K562 (cell line): ENCODE results near the gene SGK1. TPM values are rescaled to one million over a fixed set of nuclear protein-coding genes. Genes with fewer than 3 reads are reported as not detected.
A peak's percentile ranks its signal among the peaks of the same experiment; 100 is the strongest.

Experiments used
- ELF4 ChIP-seq: fragments of 450-650 bp; formaldehyde crosslinking; IDR thresholded peaks from 2 replicates; pipeline ENCODE4 v1.4.0; 2022; ENCODE audit warnings: missing genetic modification characterization
- EP400 ChIP-seq: fragments of 450-650 bp; IDR thresholded peaks from 2 replicates; pipeline ENCODE4 v1.6.1; 2017; ENCODE audit warnings: antibody characterized with exemption, mild to moderate bottlenecking, moderate library complexity
- GTF2F1 ChIP-seq: IDR thresholded peaks from 2 replicates; pipeline ENCODE4 v1.6.1; 2011; ENCODE audit warnings: low read depth, low read length, improper control_type of control experiment
- ID3 ChIP-seq, 2 experiments: fragments of 250-450 bp in 1 of 2; fragments of 450-650 bp in 1 of 2; sonication (Bioruptor Pico) in 1 of 2; IDR thresholded peaks; 2 replicates each; pipeline versions ENCODE4 v1.6.1 to v1.8.0; 2016 to 2021; ENCODE audit warnings: mild to moderate bottlenecking in 2 of 2, moderate library complexity in 2 of 2, missing compliant biosample characterization in 1 of 2, missing genetic modification characterization in 1 of 2
- JUNB ChIP-seq: fragments of 450-650 bp; formaldehyde crosslinking; conservative IDR thresholded peaks from 2 replicates; pipeline ENCODE4 v1.4.0; 2020; ENCODE audit warnings: mild to moderate bottlenecking
- MCM5 ChIP-seq: fragments of 450-650 bp; IDR thresholded peaks from 2 replicates; pipeline ENCODE4 v1.6.1; 2016; ENCODE audit warnings: low read depth
- NFIC ChIP-seq: fragments of 450-650 bp; IDR thresholded peaks from 2 replicates; pipeline ENCODE4 v1.6.1; 2017; ENCODE audit warnings: mild to moderate bottlenecking, inconsistent platforms
- NR0B1 ChIP-seq: fragments of 450-650 bp; IDR thresholded peaks from one replicate; pipeline ENCODE4 v1.6.1; 2018; ENCODE audit warnings: mild to moderate bottlenecking, moderate library complexity; ENCODE audit not compliant: partially characterized antibody
- POLR2A ChIP-seq: fragments of 450-650 bp; conservative IDR thresholded peaks from 2 replicates; pipeline ENCODE4 v1.6.1; 2016
- SP1 ChIP-seq: sonication (generic); formaldehyde crosslinking; IDR thresholded peaks from 2 replicates; pipeline ENCODE4 v1.8.1; 2022; ENCODE audit warnings: mild to moderate bottlenecking, missing genetic modification reagents
- SRSF1 ChIP-seq: fragments of 200-400 bp; formaldehyde crosslinking; IDR thresholded peaks from 2 replicates; pipeline ENCODE4 v1.6.1; 2017; ENCODE audit warnings: mild to moderate bottlenecking, low read depth, low read length, moderate library complexity
- ZNF184 ChIP-seq: sonication (generic); formaldehyde crosslinking; IDR thresholded peaks from 2 replicates; pipeline ENCODE4 v1.5.0; 2020; ENCODE audit warnings: missing genetic modification reagents
- ZNF263 ChIP-seq: sonication (generic); formaldehyde crosslinking; IDR thresholded peaks from 2 replicates; pipeline ENCODE4 v1.8.0; 2022; ENCODE audit warnings: mild to moderate bottlenecking, missing genetic modification reagents, borderline replicate concordance
- polyA plus RNA-seq, 8 experiments: library from polyadenylated mRNA; depleted of rRNA in 4 of 8; stranded (reverse) in 5 of 8; unstranded in 3 of 8; fragments of >200 nt; fragmentation: Nextera tagmentation in 2 of 8; fragmentation: Illumina TruSeq in 1 of 8; extraction: Ambion mirVana in 2 of 8; extraction: Trizol in 1 of 8; gene quantifications; 2 replicates each; pipeline versions ENCODE4 v1.2.1 to v1.2.3, GENCODE V29; 2011 to 2014; ENCODE audit warnings: inconsistent platforms in 1 of 8, missing spikeins in 1 of 8
- total RNA-seq, 7 experiments: library from RNA; depleted of rRNA in 6 of 7; stranded (reverse); fragments of >200 nt in 6 of 7; fragmentation: Illumina TruSeq in 2 of 7; extraction: Trizol in 2 of 7; gene quantifications; 2 replicates each; pipeline versions ENCODE4 v1.2.1 to v1.2.3, GENCODE V29; 2011 to 2021; ENCODE audit warnings: low replicate concordance in 1 of 7
- TF ChIP-seq, protein P1 (sequence below): fragments of 450-650 bp; IDR thresholded peaks from 2 replicates; pipeline ENCODE4 v1.6.1; 2016
- TF ChIP-seq, protein P2 (sequence below): fragments of 450-650 bp; conservative IDR thresholded peaks from 2 replicates; pipeline ENCODE4 v1.6.1; 2016; ENCODE audit warnings: missing genetic modification characterization, low read depth, mild to moderate bottlenecking, missing compliant biosample characterization, moderate library complexity
- TF ChIP-seq, protein P3 (sequence below): sonication (generic); formaldehyde crosslinking; IDR thresholded peaks from 2 replicates; pipeline ENCODE4 v1.8.0; 2023; ENCODE audit warnings: missing genetic modification reagents, mild to moderate bottlenecking, borderline replicate concordance
- TF ChIP-seq, protein P4 (sequence below): sonication (generic); formaldehyde crosslinking; IDR thresholded peaks from 2 replicates; pipeline ENCODE4 v1.8.1; 2022; ENCODE audit warnings: missing genetic modification reagents

Gene SGK1
- total and polyA plus RNA-seq, 9 of the 15 experiments (the other 6 are each of a cell fraction or from before 2014, with no cell fraction given) = 3.5 to 7.2 (median 3.9) TPM

DNA sequence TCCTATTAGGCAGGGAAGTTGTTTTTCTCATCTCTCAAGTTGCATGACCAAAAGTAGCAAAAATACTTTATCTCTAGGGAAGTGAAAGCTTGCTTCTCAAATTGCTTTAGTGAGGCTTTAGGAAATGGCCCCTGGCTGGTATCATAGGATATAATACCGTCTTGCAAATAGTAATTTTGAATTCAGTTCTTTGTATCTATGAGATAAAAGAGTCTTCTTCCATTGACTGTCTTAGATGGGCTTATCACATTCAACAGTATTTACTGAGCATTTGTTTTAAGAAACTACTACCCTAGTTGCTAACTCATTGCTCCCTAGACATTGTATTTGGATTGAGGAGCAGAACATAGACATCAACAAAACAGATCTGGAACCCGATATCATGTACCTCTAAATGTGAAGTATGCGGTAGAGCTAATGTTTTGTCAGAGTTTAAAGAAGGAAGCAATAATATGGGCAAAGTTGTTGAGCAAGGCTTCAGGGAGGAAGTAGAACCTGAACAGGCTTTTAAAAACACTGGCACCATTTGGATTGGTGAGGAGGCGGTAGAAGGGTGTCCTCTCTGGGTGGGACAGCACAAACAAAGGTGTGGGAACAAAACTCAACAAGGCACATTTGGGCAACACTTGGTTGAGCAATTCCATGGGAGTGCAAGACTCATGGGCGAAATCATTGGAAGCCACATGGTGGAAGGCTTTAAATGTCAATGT is 101.5 kb downstream of the SGK1 start (continued):
- TF ChIP-seq SP1 (CRISPR knock-in tag) = no peak; the same call in 1 of the 2 replicates
- TF ChIP-seq NR0B1 = no peak
- no peak for TF ChIP-seq ELF4 (CRISPR knock-in tag)
- TF ChIP-seq, protein P1, sequence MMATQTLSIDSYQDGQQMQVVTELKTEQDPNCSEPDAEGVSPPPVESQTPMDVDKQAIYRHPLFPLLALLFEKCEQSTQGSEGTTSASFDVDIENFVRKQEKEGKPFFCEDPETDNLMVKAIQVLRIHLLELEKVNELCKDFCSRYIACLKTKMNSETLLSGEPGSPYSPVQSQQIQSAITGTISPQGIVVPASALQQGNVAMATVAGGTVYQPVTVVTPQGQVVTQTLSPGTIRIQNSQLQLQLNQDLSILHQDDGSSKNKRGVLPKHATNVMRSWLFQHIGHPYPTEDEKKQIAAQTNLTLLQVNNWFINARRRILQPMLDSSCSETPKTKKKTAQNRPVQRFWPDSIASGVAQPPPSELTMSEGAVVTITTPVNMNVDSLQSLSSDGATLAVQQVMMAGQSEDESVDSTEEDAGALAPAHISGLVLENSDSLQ = no peak
- no peak for TF ChIP-seq JUNB (CRISPR knock-in tag)
- no peak for TF ChIP-seq MCM5
- TF ChIP-seq, protein P2, sequence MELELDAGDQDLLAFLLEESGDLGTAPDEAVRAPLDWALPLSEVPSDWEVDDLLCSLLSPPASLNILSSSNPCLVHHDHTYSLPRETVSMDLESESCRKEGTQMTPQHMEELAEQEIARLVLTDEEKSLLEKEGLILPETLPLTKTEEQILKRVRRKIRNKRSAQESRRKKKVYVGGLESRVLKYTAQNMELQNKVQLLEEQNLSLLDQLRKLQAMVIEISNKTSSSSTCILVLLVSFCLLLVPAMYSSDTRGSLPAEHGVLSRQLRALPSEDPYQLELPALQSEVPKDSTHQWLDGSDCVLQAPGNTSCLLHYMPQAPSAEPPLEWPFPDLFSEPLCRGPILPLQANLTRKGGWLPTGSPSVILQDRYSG (tag) = no peak; the same call in 1 of the 2 replicates
- TF ChIP-seq SRSF1 = no peak
- no peak for TF ChIP-seq POLR2A
- TF ChIP-seq ZNF184 = no peak
- TF ChIP-seq NFIC = 0 out of 2 replicates have a peak, but pooled peaks have one; percentile 9
- no peak for TF ChIP-seq GTF2F1
- TF ChIP-seq EP400 = no peak
- no peak for TF ChIP-seq ID3 (CRISPR knock-in tag; IDR thresholded peaks at IDR 0.05)
- TF ChIP-seq ID3 (tag; IDR thresholded peaks at IDR 0.05) = no peak
- TF ChIP-seq, protein P3, sequence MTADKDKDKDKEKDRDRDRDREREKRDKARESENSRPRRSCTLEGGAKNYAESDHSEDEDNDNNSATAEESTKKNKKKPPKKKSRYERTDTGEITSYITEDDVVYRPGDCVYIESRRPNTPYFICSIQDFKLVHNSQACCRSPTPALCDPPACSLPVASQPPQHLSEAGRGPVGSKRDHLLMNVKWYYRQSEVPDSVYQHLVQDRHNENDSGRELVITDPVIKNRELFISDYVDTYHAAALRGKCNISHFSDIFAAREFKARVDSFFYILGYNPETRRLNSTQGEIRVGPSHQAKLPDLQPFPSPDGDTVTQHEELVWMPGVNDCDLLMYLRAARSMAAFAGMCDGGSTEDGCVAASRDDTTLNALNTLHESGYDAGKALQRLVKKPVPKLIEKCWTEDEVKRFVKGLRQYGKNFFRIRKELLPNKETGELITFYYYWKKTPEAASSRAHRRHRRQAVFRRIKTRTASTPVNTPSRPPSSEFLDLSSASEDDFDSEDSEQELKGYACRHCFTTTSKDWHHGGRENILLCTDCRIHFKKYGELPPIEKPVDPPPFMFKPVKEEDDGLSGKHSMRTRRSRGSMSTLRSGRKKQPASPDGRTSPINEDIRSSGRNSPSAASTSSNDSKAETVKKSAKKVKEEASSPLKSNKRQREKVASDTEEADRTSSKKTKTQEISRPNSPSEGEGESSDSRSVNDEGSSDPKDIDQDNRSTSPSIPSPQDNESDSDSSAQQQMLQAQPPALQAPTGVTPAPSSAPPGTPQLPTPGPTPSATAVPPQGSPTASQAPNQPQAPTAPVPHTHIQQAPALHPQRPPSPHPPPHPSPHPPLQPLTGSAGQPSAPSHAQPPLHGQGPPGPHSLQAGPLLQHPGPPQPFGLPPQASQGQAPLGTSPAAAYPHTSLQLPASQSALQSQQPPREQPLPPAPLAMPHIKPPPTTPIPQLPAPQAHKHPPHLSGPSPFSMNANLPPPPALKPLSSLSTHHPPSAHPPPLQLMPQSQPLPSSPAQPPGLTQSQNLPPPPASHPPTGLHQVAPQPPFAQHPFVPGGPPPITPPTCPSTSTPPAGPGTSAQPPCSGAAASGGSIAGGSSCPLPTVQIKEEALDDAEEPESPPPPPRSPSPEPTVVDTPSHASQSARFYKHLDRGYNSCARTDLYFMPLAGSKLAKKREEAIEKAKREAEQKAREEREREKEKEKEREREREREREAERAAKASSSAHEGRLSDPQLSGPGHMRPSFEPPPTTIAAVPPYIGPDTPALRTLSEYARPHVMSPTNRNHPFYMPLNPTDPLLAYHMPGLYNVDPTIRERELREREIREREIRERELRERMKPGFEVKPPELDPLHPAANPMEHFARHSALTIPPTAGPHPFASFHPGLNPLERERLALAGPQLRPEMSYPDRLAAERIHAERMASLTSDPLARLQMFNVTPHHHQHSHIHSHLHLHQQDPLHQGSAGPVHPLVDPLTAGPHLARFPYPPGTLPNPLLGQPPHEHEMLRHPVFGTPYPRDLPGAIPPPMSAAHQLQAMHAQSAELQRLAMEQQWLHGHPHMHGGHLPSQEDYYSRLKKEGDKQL = no peak
- TF ChIP-seq ZNF263 (CRISPR knock-in tag) = no peak
- TF ChIP-seq, protein P4, sequence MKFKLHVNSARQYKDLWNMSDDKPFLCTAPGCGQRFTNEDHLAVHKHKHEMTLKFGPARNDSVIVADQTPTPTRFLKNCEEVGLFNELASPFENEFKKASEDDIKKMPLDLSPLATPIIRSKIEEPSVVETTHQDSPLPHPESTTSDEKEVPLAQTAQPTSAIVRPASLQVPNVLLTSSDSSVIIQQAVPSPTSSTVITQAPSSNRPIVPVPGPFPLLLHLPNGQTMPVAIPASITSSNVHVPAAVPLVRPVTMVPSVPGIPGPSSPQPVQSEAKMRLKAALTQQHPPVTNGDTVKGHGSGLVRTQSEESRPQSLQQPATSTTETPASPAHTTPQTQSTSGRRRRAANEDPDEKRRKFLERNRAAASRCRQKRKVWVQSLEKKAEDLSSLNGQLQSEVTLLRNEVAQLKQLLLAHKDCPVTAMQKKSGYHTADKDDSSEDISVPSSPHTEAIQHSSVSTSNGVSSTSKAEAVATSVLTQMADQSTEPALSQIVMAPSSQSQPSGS (CRISPR knock-in tag) = no peak
